ENCODE results near the gene ARRDC5.

ARRDC5 gene

DNA sequence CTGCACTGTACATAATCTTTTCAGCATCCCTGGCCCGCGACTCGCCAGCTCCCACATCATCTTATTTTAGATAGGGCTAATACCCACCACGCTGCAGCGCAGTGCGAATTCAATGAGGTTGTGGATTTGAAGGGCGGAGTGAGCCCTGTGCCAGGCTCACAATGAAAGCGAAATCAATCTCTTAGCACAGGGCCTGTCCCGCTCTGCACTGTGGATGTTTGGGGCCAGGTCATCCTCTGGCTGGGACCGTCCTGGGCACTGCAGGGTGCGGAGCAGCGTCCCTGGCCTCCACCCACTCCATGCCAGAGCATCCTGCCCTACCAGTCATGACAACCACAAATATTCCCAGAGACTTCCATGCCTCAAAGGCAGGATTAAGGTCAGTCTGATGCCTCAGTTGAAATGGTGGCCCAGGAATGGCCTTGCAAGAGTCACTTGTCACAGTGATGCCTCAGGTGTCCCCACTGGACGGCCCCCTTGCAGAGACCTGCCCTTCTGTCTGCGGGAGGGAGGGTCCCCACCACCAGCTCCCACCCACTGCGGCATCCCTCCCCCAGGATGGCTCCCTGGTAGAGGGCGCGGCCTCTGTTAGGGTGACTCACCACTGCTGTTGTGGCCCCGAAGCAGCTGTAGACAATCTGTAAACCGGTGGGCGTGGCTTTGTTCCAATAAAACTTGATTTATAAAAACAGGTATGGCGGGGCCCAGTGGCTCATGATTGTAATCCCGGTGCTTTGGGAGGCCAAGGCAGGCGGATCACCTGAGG is 12.2 kb upstream of the ARRDC5 start:
- no peak for DNase-seq (ENCODE audit: low spot score)
- Histone ChIP-seq H3K4me3 (ENCODE audit: low read length in 2 of 2) (no peak overlapping the region), H3K14ac (ENCODE audit: low read length) (no peak overlapping the region), H3K27me3 (ENCODE audit: control insufficient read depth in 3 of 3, insufficient read depth in 3 of 3, low read depth in 1 of 3, low read length in 3 of 3) (no peaks in the 10 kb centered on the region), H3K23ac (ENCODE audit: low read depth, low read length, poor library complexity) (peak overlapping the region; percentile 11), H4K91ac (ENCODE audit: low read depth, low read length, poor library complexity) (no peak overlapping the region), H3K36me3 (replicated peaks in 1 of 2; ENCODE audit: control insufficient read depth in 2 of 2, insufficient read depth in 2 of 2, low read length in 2 of 2) (peaks cover 39 to 81% of the 10 kb centered on the region in 2 donors), H2BK15ac (ENCODE audit: low read length) (no peak overlapping the region), H2BK12ac (ENCODE audit: low read length) (no peak overlapping the region), H2AK5ac (ENCODE audit: low read depth, low read length) (no peak overlapping the region), H3K79me1 (ENCODE audit: low read depth, low read length) (peaks cover 10% of the 10 kb centered on the region), H3K9me3 (replicated peaks in 1 of 2; ENCODE audit: control insufficient read depth in 2 of 2, insufficient read depth in 1 of 2, low read depth in 1 of 2, low read length in 2 of 2) (no peaks in the 10 kb centered on the region), H3K18ac (ENCODE audit: low read length) (peak overlapping the region; percentile 19), H2BK120ac (ENCODE audit: low read depth, low read length) (no peak overlapping the region), H3K9ac (ENCODE audit: low read depth, low read length, poor library complexity) (peak overlapping the region; percentile 64), H3K4me1 (ENCODE audit: control insufficient read depth in 2 of 2, insufficient read depth in 1 of 2, low read depth in 1 of 2, low read length in 2 of 2) (peaks cover 11 to 12% of the 10 kb centered on the region in 2 donors), H3K4ac (ENCODE audit: low read length) (no peak overlapping the region), H3K27ac (replicated peaks; ENCODE audit: low read length) (no peak overlapping the region), H4K8ac (ENCODE audit: low read depth, low read length) (no peak overlapping the region), H2AFZ (ENCODE audit: low read length) (no peak overlapping the region), H2BK5ac (ENCODE audit: low read length) (no peak overlapping the region), H3K4me2 (ENCODE audit: insufficient read depth, low read length, poor library complexity, severe bottlenecking) (no peak overlapping the region)
- no CpG with 5 or more reads among the region's 23 CpGs for WGBS, 2 donors (ENCODE audit: extremely low coverage in 2 of 2, insufficient read length in 2 of 2, insufficient replicate concordance in 1 of 2)

DNA sequence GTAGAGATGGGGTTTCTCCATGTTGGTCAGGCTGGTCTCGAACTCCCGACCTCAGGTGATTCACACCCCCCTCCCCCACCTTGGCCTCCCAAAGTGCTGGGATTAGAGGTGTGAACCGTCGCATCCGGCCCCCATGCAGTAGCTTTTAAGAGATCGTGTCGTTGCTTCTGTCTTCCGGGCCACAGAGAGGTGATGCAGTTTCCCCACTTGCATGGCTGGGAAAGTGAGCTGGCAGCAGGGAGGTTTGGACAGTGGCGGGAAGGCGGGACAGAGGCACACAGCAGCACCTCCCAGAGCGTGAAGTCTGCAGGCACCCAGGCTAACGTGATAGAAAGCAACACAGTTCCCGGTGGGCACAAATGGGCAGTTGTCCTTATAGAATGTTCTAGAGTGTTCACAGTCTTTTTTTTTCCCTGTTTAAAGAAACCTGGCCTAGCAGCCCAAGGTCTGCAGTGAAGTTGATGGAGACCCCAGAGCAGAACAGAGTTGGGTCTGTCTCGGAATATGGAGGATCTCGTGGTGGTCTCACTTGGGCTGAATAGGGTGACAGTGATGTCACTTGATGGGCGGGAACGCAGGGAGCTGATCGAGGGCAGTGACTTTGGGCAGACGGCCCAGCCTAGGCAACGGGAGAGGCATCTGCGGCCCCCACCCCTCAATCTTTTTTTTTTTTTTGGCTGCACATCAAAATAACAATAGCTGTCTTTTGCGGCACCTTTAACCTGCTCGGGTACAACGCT is 11.5 kb upstream of the ARRDC5 start:
- no peaks in the 10 kb centered on the region for H3K27me3 ChIP-seq (ENCODE audit: control insufficient read depth in 3 of 3, insufficient read depth in 3 of 3, low read depth in 1 of 3, low read length in 3 of 3)
- no peak overlapping the region for H2AK5ac ChIP-seq (ENCODE audit: low read depth, low read length)
- H3K4ac ChIP-seq (ENCODE audit: low read length) = no peak overlapping the region
- no peak overlapping the region for H3K18ac ChIP-seq (ENCODE audit: low read length)
- no peak overlapping the region for H3K4me2 ChIP-seq (ENCODE audit: insufficient read depth, low read length, poor library complexity, severe bottlenecking)
- H2BK15ac ChIP-seq (ENCODE audit: low read length) = no peak overlapping the region
- H2BK12ac ChIP-seq (ENCODE audit: low read length) = no peak overlapping the region
- WGBS, 2 donors (ENCODE audit: extremely low coverage in 2 of 2, insufficient read length in 2 of 2, insufficient replicate concordance in 1 of 2) = no CpG with 5 or more reads among the region's 24 CpGs
- H3K9me3 ChIP-seq (replicated peaks in 1 of 2; ENCODE audit: control insufficient read depth in 2 of 2, insufficient read depth in 1 of 2, low read depth in 1 of 2, low read length in 2 of 2) = no peaks in the 10 kb centered on the region
- H4K8ac ChIP-seq (ENCODE audit: low read depth, low read length) = no peak overlapping the region
- DNase-seq (ENCODE audit: low spot score) = no peak
- no peak overlapping the region for H3K27ac ChIP-seq (replicated peaks; ENCODE audit: low read length)
- H4K91ac ChIP-seq (ENCODE audit: low read depth, low read length, poor library complexity) = no peak overlapping the region
- peaks cover 10% of the 10 kb centered on the region for H3K79me1 ChIP-seq (ENCODE audit: low read depth, low read length)
- peaks cover 39 to 76% of the 10 kb centered on the region in 2 donors for H3K36me3 ChIP-seq (replicated peaks in 1 of 2; ENCODE audit: control insufficient read depth in 2 of 2, insufficient read depth in 2 of 2, low read length in 2 of 2)
- H2BK5ac ChIP-seq (ENCODE audit: low read length) = no peak overlapping the region
- peaks cover 11 to 12% of the 10 kb centered on the region in 2 donors for H3K4me1 ChIP-seq (ENCODE audit: control insufficient read depth in 2 of 2, insufficient read depth in 1 of 2, low read depth in 1 of 2, low read length in 2 of 2)
- H3K4me3 ChIP-seq (ENCODE audit: low read length in 2 of 2) = no peak overlapping the region
- peak overlapping the region; percentile 7 for H3K9ac ChIP-seq (ENCODE audit: low read depth, low read length, poor library complexity)
- no peak overlapping the region for H3K23ac ChIP-seq (ENCODE audit: low read depth, low read length, poor library complexity)
- H2AFZ ChIP-seq (ENCODE audit: low read length) = no peak overlapping the region
- H2BK120ac ChIP-seq (ENCODE audit: low read depth, low read length) = no peak overlapping the region
- no peak overlapping the region for H3K14ac ChIP-seq (ENCODE audit: low read length)

DNA sequence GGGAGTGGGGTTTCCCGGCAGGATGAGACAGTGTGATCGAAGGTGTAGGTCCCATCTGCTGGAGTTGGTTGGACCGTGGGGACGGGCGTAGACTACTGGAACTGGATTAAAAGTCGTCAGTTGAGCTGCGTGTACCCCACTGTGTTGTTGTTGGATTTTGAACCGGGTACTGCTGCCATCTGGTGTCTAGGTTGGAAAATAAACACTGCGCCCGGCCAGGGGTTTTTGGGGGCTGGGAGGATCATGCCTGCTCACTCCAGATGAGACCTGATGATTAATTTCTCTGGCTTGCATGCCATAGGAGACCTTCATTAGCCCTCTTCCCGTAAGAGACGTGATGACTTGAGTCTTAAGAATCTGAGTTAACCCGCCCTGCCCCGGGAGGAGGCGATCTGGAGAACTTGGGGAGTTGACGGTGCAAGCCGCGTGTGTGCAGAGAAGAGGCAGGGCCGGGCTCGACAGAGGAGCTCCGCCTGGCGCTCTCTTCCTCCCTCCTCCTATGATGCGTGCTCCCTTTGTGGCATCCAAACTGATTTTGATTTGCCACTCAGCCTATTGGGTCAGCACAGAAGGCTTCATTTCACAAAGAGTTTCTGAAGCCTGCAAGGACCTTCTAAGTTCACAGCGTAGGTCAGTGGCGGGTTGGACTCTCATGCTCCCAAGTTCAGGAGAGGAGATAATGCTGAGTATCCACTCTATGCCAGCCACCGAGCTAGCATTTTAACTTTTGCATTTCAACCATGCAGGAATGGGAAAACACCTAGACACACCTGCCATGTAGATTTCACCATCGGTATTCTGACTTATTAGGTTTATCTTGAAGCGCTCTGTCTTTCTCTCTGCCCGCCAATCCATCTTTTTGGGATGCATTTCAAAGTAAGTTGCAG is 9.3 kb upstream of the ARRDC5 start:
- H2BK15ac ChIP-seq (ENCODE audit: low read length) = no peak overlapping the region
- no peak for DNase-seq (ENCODE audit: low spot score)
- H2BK12ac ChIP-seq (ENCODE audit: low read length) = no peak overlapping the region
- no peak overlapping the region for H2BK5ac ChIP-seq (ENCODE audit: low read length)
- no peak overlapping the region for H3K9ac ChIP-seq (ENCODE audit: low read depth, low read length, poor library complexity)
- no peak overlapping the region for H3K23ac ChIP-seq (ENCODE audit: low read depth, low read length, poor library complexity)
- H2BK120ac ChIP-seq (ENCODE audit: low read depth, low read length) = no peak overlapping the region
- H3K4me1 ChIP-seq (ENCODE audit: control insufficient read depth in 2 of 2, insufficient read depth in 1 of 2, low read depth in 1 of 2, low read length in 2 of 2) = peaks cover 17 to 18% of the 10 kb centered on the region in 2 donors
- no CpG with 5 or more reads among the region's 29 CpGs for WGBS, 2 donors (ENCODE audit: extremely low coverage in 2 of 2, insufficient read length in 2 of 2, insufficient replicate concordance in 1 of 2)
- no peak overlapping the region for H3K4ac ChIP-seq (ENCODE audit: low read length)
- no peaks in the 10 kb centered on the region for H3K27me3 ChIP-seq (ENCODE audit: control insufficient read depth in 3 of 3, insufficient read depth in 3 of 3, low read depth in 1 of 3, low read length in 3 of 3)
- H3K36me3 ChIP-seq (replicated peaks in 1 of 2; ENCODE audit: control insufficient read depth in 2 of 2, insufficient read depth in 2 of 2, low read length in 2 of 2) = peaks cover 35 to 59% of the 10 kb centered on the region in 2 donors
- H3K79me1 ChIP-seq (ENCODE audit: low read depth, low read length) = peaks cover 10% of the 10 kb centered on the region
- H4K91ac ChIP-seq (ENCODE audit: low read depth, low read length, poor library complexity) = no peak overlapping the region
- no peak overlapping the region for H3K27ac ChIP-seq (replicated peaks; ENCODE audit: low read length)
- no peak overlapping the region for H4K8ac ChIP-seq (ENCODE audit: low read depth, low read length)
- peak overlapping the region; percentile 97 for H2AFZ ChIP-seq (ENCODE audit: low read length)
- H3K18ac ChIP-seq (ENCODE audit: low read length) = no peak overlapping the region
- H3K9me3 ChIP-seq (replicated peaks in 1 of 2; ENCODE audit: control insufficient read depth in 2 of 2, insufficient read depth in 1 of 2, low read depth in 1 of 2, low read length in 2 of 2) = no peaks in the 10 kb centered on the region
- H3K4me2 ChIP-seq (ENCODE audit: insufficient read depth, low read length, poor library complexity, severe bottlenecking) = peak overlapping the region; percentile 40
- no peak overlapping the region for H2AK5ac ChIP-seq (ENCODE audit: low read depth, low read length)
- peak overlapping the region; percentile 52 to 77 for H3K4me3 ChIP-seq (ENCODE audit: low read length in 2 of 2)
- no peak overlapping the region for H3K14ac ChIP-seq (ENCODE audit: low read length)
